HG03139 (cell line): ENCODE measurements around the gene AIF1.

Source experiments
- ATAC-seq: cut with Tn5 transposase; IDR thresholded peaks from one replicate; pipeline ENCODE4 v1.9.1; 2021; ENCODE audit not compliant: unreplicated experiment

The AIF1 gene

GRCh38 chr6:31663126-31663960 lies 48.3 kb downstream of the AIF1 start:
- ATAC-seq, result no peak

- ATAC-seq, result no peak
Observed at GRCh38 chr6:31663961-31664789, 49.1 kb downstream of the AIF1 start.

GRCh38 chr6:31664790-31665500 lies 49.9 kb downstream of the AIF1 start, which contains the start of gene GPANK1:
Gene GPANK1 (minus strand): TSS chr6:31664997. CDS start chr6:31664478, 519 bp downstream.
- ATAC-seq, result peak; percentile 26

- ATAC-seq, result peak; percentile 61
Observed at GRCh38 chr6:31665501-31666336, 50.7 kb downstream of the AIF1 start, which contains the start of gene CSNK2B. Gene CSNK2B (plus strand): TSS chr6:31666080. CDS start chr6:31666832, 752 bp downstream.

GRCh38 chr6:31666337-31666965 lies 51.4 kb downstream of the AIF1 start:
- no peak for ATAC-seq
